Peyer's patch (tissue), 4 donors: ENCODE data around the gene KRTAP2-1.

ENCODE experiments used
- POLR2A ChIP-seq, 2 donors: fragments of 450-650 bp; IDR thresholded peaks; one replicate each; pipeline ENCODE4 v1.5.1; 2017; ENCODE audit warnings: antibody characterized with exemption in 2 of 2, mild to moderate bottlenecking in 2 of 2, moderate library complexity in 2 of 2
- TF ChIP-seq, protein P1 (sequence below), 6 experiments: fragments of 450-650 bp in 4 of 6; fragments of 200-600 bp in 2 of 6; sonication (generic) in 1 of 6; IDR thresholded peaks; one replicate each; pipeline ENCODE4 v1.5.1; 2017 to 2019; ENCODE audit warnings: antibody characterized with exemption in 6 of 6, mild to moderate bottlenecking in 3 of 6, moderate library complexity in 1 of 6

DNA sequence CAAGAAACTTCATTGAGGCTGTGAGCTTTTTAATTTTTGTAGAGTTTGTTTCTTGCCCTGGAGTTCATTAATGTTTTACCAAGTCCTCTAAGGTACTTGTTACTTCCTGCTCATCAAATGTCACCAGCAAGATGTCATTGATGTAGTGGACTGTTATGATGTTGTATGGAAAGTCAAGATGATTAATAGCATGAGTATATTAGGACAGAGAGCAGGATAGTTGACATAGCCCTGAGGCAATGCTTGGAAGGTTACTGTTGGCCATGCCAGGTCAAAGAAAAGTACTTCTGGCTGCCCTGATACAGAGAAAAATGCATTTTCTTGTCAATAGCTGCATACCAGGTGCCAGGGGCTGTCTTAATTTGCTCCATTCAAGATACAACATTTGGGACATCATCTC, 26.8 kb downstream of the KRTAP2-1 start:
- no peak for TF ChIP-seq POLR2A (IDR thresholded peaks at IDR 0.05)
- TF ChIP-seq, protein P1, sequence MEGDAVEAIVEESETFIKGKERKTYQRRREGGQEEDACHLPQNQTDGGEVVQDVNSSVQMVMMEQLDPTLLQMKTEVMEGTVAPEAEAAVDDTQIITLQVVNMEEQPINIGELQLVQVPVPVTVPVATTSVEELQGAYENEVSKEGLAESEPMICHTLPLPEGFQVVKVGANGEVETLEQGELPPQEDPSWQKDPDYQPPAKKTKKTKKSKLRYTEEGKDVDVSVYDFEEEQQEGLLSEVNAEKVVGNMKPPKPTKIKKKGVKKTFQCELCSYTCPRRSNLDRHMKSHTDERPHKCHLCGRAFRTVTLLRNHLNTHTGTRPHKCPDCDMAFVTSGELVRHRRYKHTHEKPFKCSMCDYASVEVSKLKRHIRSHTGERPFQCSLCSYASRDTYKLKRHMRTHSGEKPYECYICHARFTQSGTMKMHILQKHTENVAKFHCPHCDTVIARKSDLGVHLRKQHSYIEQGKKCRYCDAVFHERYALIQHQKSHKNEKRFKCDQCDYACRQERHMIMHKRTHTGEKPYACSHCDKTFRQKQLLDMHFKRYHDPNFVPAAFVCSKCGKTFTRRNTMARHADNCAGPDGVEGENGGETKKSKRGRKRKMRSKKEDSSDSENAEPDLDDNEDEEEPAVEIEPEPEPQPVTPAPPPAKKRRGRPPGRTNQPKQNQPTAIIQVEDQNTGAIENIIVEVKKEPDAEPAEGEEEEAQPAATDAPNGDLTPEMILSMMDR (IDR thresholded peaks at IDR 0.05) = no peak
